ENCODE results near the gene IL1B.

GRCh38 chr2:112789186-112789585 is 47.4 kb downstream of the IL1B start:
- TF ChIP-seq CTCF (IDR thresholded peaks at IDR 0.05) (no peak), TEAD4 (IDR thresholded peaks at IDR 0.05; ENCODE audit: borderline replicate concordance, insufficient read depth) (no peak), POLR2AphosphoS5 (IDR thresholded peaks at IDR 0.05; ENCODE audit: low read depth, low read length) (no peak), PBX3 (IDR thresholded peaks at IDR 0.05) (no peak), RXRA (IDR thresholded peaks at IDR 0.05; ENCODE audit: borderline replicate concordance, low read depth) (no peak), SIN3A (IDR thresholded peaks at IDR 0.05; ENCODE audit: borderline replicate concordance, low read depth, low read length) (no peak), MAX (IDR thresholded peaks at IDR 0.05; ENCODE audit: low read depth) (no peak)
